H7 (cell line): ENCODE results near the gene PSMD2. TPM values are rescaled to one million over a fixed set of nuclear protein-coding genes. Genes with fewer than 3 reads are reported as not detected.
A peak's percentile ranks its signal among the peaks of the same experiment; 100 is the strongest.

Experiments
- DNase-seq: peaks from one replicate; pipeline ENCODE4 v3.0.0; 2012
- H3K27me3 ChIP-seq: 2 replicates; pipeline ENCODE4 v1.6.0; 2011; ENCODE audit warnings: mild to moderate bottlenecking, low read length; ENCODE audit not compliant: control insufficient read depth, insufficient read depth
- H3K36me3 ChIP-seq: replicated peaks from 2 replicates; pipeline ENCODE4 v1.5.1; 2011; ENCODE audit warnings: low read length; ENCODE audit not compliant: control insufficient read depth, insufficient read depth
- H3K4me3 ChIP-seq: 2 replicates; pipeline ENCODE4 v1.5.1; 2011; ENCODE audit warnings: low read depth, mild to moderate bottlenecking, control low read depth, low read length, moderate library complexity; ENCODE audit not compliant: insufficient read depth
- total RNA-seq: library from RNA; depleted of rRNA; stranded (reverse); fragments of >200 nt; shearing (Covaris generic); gene quantifications from 2 replicates; pipeline ENCODE4 v1.2.3, GENCODE V29; 2014

The PSMD2 gene
- total RNA-seq, 1 experiment from 2014 or later = 392 TPM

DNA sequence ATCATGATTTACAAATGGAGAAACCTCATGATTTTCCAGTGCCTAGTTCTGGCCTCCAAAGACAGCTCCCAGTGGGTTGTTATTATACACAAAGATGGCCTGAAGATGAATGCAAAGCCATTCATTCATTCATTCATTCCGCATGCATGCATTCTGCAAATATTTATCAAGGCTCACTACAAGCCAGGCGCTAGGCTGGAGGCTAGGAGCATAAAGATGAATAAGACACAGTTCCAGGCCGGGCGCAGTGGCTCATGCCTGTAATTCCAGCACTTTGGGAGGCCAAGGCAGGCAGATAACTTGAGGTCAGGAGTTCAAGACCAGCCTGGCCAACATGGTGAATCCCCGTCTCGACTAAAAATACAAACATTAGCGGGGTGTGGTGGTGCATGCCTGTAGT, 2.4 kb upstream of the PSMD2 start:
- no peak for DNase-seq
- H3K36me3 ChIP-seq = peaks cover 11% of the 10 kb centered on the region
- H3K27me3 ChIP-seq = no peaks in the 10 kb centered on the region; the same call in 1 of the 2 replicates
- no peak overlapping the region for H3K4me3 ChIP-seq

DNA sequence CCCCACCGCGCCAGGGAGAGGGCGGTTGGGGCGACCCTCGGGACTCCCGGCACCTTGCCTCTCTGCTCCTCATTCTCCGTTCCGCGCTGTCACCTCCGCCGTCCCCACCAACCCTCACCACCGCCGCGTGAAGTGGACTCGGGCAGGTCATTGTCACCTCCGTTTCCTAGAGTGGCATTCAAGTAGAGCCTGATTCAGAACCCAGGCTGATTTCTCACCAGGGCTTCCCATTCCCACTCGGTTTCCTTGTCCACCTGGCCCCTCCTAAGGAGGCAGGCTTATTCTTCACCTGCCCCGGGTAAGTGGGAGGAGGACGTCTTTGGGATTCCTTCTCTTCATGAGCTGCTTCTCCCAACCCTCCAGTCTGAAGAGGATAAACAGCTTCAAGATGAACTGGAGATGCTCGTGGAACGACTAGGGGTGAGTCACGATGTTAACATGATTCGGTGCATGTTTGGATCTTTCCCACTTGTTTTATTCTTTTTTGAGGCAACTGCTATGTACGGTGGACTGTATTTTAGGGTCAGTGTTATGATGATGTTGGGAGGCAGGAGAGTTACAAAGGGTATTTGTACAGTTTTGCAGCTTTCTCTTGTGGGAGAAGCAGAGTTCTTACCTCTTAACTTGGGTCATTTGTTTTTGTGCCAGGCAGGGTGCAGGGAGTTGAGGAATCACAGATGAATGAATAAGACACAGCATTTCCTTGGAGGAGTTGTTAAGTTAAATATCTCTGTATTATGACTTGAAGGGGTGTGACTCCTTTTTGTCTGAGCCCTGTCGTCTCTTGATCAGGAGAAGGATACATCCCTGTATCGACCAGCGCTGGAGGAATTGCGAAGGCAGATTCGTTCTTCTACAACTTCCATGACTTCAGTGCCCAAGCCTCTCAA, 692 bp downstream of the PSMD2 start:
- DNase-seq = peak; percentile 41
- Histone ChIP-seq H3K4me3 (peak overlapping the region; percentile 92), H3K27me3 (no peaks in the 10 kb centered on the region; the same call in 1 of the 2 replicates), H3K36me3 (peaks cover 39% of the 10 kb centered on the region)

DNA sequence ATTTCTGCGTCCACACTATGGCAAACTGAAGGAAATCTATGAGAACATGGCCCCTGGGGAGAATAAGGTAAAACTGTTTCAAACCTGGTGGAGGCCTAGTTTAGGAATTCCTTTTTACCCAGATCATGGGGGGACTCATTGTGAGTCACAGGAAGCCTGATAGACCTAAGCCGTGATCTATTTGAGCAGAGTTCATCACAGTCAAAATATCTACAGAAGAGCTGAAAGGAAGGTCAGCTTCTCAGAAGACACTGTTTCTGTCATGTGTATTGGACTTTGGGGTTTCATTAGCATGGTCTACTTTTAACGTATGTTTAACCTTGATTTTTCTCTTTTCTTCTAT, 1.3 kb downstream of the PSMD2 start:
- DNase-seq = no peak
- no peak overlapping the region; the same call in 1 of the 2 replicates for H3K4me3 ChIP-seq
- H3K27me3 ChIP-seq = no peaks in the 10 kb centered on the region; the same call in 1 of the 2 replicates
- peaks cover 39% of the 10 kb centered on the region for H3K36me3 ChIP-seq

DNA sequence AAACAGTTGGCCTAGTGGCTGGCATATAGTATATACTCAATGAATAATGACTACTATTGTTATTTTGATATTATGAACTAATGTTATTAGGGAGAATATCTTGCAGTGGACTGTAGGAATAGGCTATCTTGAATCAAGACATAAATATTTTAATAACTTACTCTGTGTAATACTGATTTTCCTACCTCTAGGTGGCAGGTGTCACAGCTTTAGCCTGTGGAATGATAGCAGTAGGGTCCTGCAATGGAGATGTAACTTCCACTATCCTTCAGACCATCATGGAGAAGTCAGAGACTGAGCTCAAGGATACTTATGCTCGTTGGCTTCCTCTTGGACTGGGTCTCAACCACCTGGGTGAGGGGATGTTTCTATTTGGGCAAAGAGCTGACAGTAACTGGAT, 6.5 kb downstream of the PSMD2 start:
- no peaks in the 10 kb centered on the region for H3K27me3 ChIP-seq
- H3K36me3 ChIP-seq = peaks cover 62% of the 10 kb centered on the region
- no peak for DNase-seq
- H3K4me3 ChIP-seq = no peak overlapping the region

DNA sequence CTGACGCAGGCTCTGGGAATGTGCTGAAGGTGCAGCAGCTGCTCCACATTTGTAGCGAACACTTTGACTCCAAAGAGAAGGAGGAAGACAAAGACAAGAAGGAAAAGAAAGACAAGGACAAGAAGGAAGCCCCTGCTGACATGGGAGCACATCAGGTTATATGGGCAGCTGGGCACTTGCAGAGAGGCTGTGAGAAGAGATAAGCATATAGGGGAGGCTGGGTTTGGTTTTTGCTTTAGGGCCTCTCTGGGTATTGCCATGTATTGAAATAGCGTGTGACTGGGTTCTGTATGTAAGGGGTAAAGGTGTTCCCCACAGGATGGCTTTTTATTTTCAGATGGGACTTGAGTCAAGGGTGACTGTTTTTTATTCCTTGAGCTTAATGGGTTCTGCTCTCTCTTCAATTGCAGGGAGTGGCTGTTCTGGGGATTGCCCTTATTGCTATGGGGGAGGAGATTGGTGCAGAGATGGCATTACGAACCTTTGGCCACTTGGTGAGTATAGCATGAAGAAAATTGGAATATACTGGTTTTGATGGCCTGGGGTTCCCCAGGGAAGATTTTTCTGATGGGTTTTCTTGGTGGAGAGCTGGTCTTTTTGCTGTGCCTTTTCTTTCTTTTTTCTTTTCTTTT, 7.4 kb downstream of the PSMD2 start:
- no peak overlapping the region for H3K4me3 ChIP-seq
- no peak for DNase-seq
- H3K27me3 ChIP-seq = no peaks in the 10 kb centered on the region
- H3K36me3 ChIP-seq = peaks cover 56% of the 10 kb centered on the region

DNA sequence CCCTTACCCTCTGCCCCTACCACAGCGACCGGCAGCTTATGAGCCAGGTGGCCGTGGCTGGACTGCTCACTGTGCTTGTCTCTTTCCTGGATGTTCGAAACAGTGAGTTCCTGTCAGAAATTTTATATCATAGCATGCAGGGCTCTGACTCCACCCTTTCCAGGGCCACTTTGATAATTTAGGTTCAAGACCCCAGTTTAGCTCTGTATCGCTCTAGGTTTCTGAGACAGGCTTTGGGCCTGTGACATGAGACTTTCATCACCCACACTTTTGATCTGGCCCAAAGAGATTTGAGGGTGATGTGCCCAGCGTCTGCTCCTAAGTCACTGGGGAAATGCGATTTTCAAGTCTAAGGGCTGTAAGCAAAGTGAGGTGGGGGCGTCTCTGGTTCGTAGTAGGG, 8.9 kb downstream of the PSMD2 start:
- Histone ChIP-seq H3K36me3 (peaks cover 41% of the 10 kb centered on the region), H3K27me3 (no peaks in the 10 kb centered on the region), H3K4me3 (no peak overlapping the region)
- no peak for DNase-seq

DNA sequence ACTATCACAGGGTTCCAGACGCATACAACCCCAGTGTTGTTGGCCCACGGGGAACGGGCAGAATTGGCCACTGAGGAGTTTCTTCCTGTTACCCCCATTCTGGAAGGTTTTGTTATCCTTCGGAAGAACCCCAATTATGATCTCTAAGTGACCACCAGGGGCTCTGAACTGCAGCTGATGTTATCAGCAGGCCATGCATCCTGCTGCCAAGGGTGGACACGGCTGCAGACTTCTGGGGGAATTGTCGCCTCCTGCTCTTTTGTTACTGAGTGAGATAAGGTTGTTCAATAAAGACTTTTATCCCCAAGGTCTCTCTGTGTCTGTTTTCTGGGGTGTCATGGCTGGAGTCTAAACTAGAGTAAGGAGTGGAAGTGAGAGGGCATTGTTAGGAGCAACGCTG, 9.7 kb downstream of the PSMD2 start:
- H3K36me3 ChIP-seq = peaks cover 33% of the 10 kb centered on the region
- H3K4me3 ChIP-seq = no peak overlapping the region
- no peaks in the 10 kb centered on the region for H3K27me3 ChIP-seq
- DNase-seq = no peak

DNA sequence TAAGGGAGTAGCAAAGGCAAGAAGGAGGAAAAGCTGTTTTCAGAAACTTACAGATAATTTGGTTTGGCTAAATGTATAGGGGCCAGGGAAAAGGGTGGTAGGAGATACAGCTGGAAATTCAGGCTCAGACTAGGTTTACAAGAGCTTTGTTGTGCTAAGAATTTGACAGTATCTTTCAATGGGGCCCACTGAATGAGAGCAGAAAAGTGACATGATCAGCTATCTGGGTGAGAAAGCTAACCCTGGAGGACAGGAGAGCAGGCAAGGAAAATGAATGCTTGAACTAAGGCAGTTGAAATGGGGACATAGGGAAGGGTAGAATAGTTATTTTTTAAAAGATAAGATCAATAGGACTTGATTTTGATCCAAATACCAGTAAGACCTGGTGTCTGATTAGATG, 12.6 kb downstream of the PSMD2 start:
- no peak for DNase-seq
- Histone ChIP-seq H3K36me3 (peaks cover 21% of the 10 kb centered on the region), H3K4me3 (no peak overlapping the region), H3K27me3 (no peaks in the 10 kb centered on the region)

DNA sequence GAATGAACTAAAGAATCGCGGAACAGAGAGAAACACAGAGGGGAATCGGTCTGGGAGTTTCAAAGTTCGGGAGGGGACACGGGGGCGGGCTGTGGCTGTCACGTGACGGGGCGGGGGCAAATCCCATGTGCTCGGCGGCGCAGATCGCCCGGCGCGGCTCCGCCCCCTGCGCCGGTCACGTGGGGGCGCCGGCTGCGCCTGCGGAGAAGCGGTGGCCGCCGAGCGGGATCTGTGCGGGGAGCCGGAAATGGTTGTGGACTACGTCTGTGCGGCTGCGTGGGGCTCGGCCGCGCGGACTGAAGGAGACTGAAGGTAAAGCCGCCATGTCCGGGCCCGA, 15.3 kb downstream of the PSMD2 start, which contains the start of gene EIF4G1:
TSS of gene EIF4G1 (plus strand) at position 244 of the 337 bp plus-strand sequence. CDS start 1,191 bp downstream, outside the sequence.
- DNase-seq = peak; percentile 99
- Histone ChIP-seq H3K4me3 (peak within 1 kb of the TSS; percentile 81), H3K36me3 (peaks cover 21% of the 10 kb centered on the region), H3K27me3 (no peaks in the 10 kb centered on the region)

DNA sequence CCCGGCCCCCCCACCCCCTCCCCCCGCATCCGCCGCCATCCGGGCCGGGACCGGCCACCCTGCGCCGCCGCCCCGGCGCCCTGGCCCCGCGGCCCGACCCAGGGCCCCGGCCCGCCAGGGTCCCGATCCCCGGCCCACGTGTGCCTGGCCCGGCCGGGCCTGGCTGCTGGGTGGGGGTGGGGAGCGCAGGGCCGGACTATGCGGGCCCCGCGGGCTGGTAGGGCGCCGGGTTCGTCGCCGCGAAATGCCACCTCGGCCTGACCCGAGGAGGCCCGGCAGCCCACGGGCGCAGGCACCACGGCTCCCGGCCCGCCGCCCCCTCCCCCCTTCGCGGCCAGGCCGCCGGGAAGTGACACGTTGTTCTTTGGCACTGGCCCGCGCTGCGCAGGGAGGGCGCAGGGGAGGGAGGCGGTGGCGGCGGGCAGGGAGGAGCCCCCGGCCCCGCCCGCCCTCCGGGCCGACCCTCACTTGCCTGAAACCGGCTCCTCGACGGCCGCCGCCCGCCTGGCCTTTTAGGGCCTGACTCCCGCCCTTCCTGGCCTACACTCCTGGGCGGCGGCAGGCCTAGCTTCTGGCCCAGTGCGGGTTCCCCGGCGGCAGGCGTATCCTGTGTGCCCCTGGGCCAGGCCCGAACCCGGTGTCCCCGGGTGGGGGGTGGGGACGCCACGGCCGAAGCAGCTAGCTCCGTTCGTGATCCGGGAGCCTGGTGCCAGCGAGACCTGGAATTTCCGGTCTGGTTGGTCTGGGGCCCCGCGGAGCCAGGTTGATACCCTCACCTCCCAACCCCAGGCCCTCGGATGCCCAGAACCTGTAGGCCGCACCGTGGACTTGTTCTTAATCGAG, 15.9 kb downstream of the PSMD2 start:
- peak; percentile 92 for DNase-seq
- Histone ChIP-seq H3K27me3 (no peaks in the 10 kb centered on the region), H3K4me3 (peak overlapping the region; percentile 81), H3K36me3 (peaks cover 24% of the 10 kb centered on the region)

DNA sequence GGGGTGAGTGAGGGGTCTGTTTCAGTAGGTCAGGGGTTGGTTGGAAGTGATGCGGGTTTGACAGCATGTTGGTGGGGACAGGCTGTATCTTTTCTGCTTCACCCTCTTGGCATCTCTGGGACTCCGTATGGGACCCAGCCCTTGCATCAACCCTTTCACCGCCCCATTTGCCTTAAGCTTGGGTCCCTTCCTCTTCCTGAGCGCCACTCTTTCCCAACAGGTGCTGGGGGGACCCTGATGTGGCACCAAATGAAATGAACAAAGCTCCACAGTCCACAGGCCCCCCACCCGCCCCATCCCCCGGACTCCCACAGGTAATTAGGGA, 16.5 kb downstream of the PSMD2 start:
- Histone ChIP-seq H3K27me3 (no peaks in the 10 kb centered on the region), H3K36me3 (peaks cover 28% of the 10 kb centered on the region), H3K4me3 (peak overlapping the region; percentile 81)
- no peak for DNase-seq

DNA sequence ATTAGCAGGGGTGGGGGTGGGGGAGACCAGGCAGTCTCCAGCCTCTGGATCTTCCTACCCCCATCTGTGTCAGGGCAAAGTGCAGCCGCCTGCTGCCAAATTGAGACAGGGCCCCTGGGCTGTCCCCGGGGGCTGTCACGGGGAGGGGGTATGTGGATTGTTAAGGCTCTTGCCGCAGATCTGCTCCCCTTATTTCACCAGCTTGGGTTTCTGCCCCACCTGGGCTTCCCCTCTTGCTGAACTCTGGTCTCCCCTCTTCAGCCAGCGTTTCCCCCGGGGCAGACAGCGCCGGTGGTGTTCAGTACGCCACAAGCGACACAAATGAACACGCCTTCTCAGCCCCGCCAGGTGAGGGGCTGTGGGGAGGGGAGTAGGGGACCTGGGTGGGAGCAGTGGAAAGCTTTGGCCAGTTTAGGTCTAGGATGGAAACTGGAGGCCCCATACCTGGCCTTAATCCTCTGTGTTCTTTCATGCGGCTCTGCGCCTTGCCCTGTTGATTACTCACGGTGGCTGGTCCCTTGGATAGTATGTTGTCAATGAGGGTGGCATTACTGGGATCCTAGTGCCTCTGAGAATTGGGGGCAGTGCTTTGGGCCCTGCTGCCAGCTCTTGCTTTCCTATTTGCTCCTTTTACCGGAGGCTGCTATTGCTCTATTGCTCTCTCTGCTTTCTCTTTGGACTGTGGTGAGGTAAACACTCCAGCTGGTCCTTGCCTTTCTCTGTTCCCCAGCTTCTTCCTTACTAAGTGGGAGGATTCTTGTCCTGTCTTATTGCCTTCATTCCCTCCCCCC, 17.0 kb downstream of the PSMD2 start:
- Histone ChIP-seq H3K4me3 (peak overlapping the region; percentile 81), H3K36me3 (peaks cover 32% of the 10 kb centered on the region), H3K27me3 (no peaks in the 10 kb centered on the region)
- peak; percentile 72 for DNase-seq

DNA sequence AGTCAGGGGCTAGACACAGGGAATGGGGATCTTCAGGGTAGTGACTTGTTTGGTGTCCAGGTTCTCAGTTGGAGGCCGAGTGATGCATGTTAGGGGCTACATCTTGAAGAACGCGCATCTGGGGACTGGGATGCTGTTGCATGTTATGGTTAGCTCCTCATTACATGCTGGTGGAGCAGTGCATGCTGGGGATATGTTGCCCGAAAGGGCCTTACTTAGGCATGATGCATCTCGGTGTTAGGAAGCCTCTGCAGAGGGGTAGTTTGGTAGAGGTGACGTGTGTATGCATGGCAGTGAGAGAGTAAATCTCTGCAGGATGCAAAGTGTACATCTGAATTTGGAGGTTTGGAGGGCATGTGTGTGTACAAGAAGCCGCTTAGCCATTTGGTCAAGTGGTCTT, 17.8 kb downstream of the PSMD2 start:
- Histone ChIP-seq H3K4me3 (no peak overlapping the region), H3K36me3 (peaks cover 39% of the 10 kb centered on the region)

DNA sequence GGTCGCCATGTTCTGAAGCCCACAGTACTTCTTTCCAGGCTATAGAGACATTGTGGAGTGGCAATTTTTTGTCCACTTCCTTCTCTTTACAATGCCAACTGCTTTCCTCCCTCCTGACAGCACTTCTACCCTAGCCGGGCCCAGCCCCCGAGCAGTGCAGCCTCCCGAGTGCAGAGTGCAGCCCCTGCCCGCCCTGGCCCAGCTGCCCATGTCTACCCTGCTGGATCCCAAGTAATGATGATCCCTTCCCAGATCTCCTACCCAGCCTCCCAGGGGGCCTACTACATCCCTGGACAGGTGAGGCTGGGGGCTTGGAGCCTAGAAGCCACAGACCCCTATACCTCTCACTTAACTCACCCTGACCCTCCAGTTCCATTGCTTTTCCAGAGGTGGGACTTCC, 18.2 kb downstream of the PSMD2 start:
- Histone ChIP-seq H3K27me3 (no peaks in the 10 kb centered on the region), H3K4me3 (no peak overlapping the region), H3K36me3 (peaks cover 43% of the 10 kb centered on the region)
- peak; percentile 28 for DNase-seq

More for the DNA sequence above, 17.8 kb downstream of the PSMD2 start:
- H3K27me3 ChIP-seq = no peaks in the 10 kb centered on the region
- DNase-seq = peak; percentile 20
